ENCODE measurements around the gene NOX5. TPM values are rescaled to one million over a fixed set of nuclear protein-coding genes. Genes with fewer than 3 reads are reported as not detected.
A peak's percentile ranks its signal among the peaks of the same experiment; 100 is the strongest.

The NOX5 gene
- total and polyA plus RNA-seq, 2 experiments from 2014 or later, result 0.12 to 0.39 TPM

GRCh38 chr15:69075440-69075839 lies 60.9 kb downstream of the NOX5 start:
- H3K36me3 ChIP-seq, result no peaks in the 10 kb centered on the region
- DNase-seq (ENCODE audit: low read depth in 1 of 2, low spot score in 1 of 2), result peak in 1 of 2 donors; percentile 72
- H3K27ac ChIP-seq, result no peak overlapping the region
- no peaks in the 10 kb centered on the region for H3K27me3 ChIP-seq
- H3K9me3 ChIP-seq (ENCODE audit: low read depth), result no peaks in the 10 kb centered on the region
- TF ChIP-seq CTCF (IDR thresholded peaks at IDR 0.05; ENCODE audit: low read depth, low read length), result no peak
- H3K4me1 ChIP-seq (ENCODE audit: low read depth), result no peaks in the 10 kb centered on the region
- no peak overlapping the region for H3K4me3 ChIP-seq

GRCh38 chr15:69076756-69077155 lies 62.3 kb downstream of the NOX5 start:
- no peak for TF ChIP-seq CTCF (IDR thresholded peaks at IDR 0.05; ENCODE audit: low read depth, low read length)
- no peaks in the 10 kb centered on the region for H3K27me3 ChIP-seq
- no peaks in the 10 kb centered on the region for H3K36me3 ChIP-seq
- no peak for DNase-seq (ENCODE audit: low read depth in 1 of 2, low spot score in 1 of 2)
- no peaks in the 10 kb centered on the region for H3K9me3 ChIP-seq (ENCODE audit: low read depth)
- H3K4me1 ChIP-seq (ENCODE audit: low read depth), result no peaks in the 10 kb centered on the region
- no peak overlapping the region for H3K4me3 ChIP-seq
- no peak overlapping the region for H3K27ac ChIP-seq

GRCh38 chr15:69078638-69079037 lies 64.1 kb downstream of the NOX5 start:
- TF ChIP-seq CTCF (IDR thresholded peaks at IDR 0.05; ENCODE audit: low read depth, low read length), result no peak
- DNase-seq (ENCODE audit: low read depth in 1 of 2, low spot score in 1 of 2), result no peak
- Histone ChIP-seq H3K36me3 (no peaks in the 10 kb centered on the region), H3K27me3 (no peaks in the 10 kb centered on the region), H3K9me3 (ENCODE audit: low read depth) (no peaks in the 10 kb centered on the region), H3K27ac (no peak overlapping the region), H3K4me3 (no peak overlapping the region), H3K4me1 (ENCODE audit: low read depth) (no peaks in the 10 kb centered on the region)

- no peak overlapping the region for H3K27ac ChIP-seq
- H3K4me3 ChIP-seq, result no peak overlapping the region
- H3K27me3 ChIP-seq, result no peaks in the 10 kb centered on the region
- TF ChIP-seq CTCF (IDR thresholded peaks at IDR 0.05; ENCODE audit: low read depth, low read length), result no peak
- H3K4me1 ChIP-seq (ENCODE audit: low read depth), result no peaks in the 10 kb centered on the region
- DNase-seq (ENCODE audit: low read depth in 1 of 2, low spot score in 1 of 2), result peak in 1 of 2 donors; percentile 67
- no peaks in the 10 kb centered on the region for H3K9me3 ChIP-seq (ENCODE audit: low read depth)
- H3K36me3 ChIP-seq, result no peaks in the 10 kb centered on the region
Measured at GRCh38 chr15:69080295-69081248, 66.1 kb downstream of the NOX5 start.

GRCh38 chr15:69081310-69082004 lies 67.0 kb downstream of the NOX5 start:
- no peak overlapping the region for H3K4me3 ChIP-seq
- no peaks in the 10 kb centered on the region for H3K36me3 ChIP-seq
- H3K27me3 ChIP-seq, result peaks cover 4% of the 10 kb centered on the region
- H3K4me1 ChIP-seq (ENCODE audit: low read depth), result no peaks in the 10 kb centered on the region
- H3K27ac ChIP-seq, result no peak overlapping the region
- peak in 1 of 2 donors; percentile 94 for DNase-seq (ENCODE audit: low read depth in 1 of 2, low spot score in 1 of 2)
- peak; percentile 28 for TF ChIP-seq CTCF (IDR thresholded peaks at IDR 0.05; ENCODE audit: low read depth, low read length)
- H3K9me3 ChIP-seq (ENCODE audit: low read depth), result no peaks in the 10 kb centered on the region

All from cardiac muscle cell (in vitro differentiated cells and primary cell).